Activated CD8-positive, alpha-beta T cell treated with anti-CD3 and anti-CD28 coated beads, Interleukin-2, amount 10 ng/mL, durations not matched to agents 7 days and 5 days (primary cell): Measurements from ENCODE around the gene SAXO2. TPM values are rescaled to one million over a fixed set of nuclear protein-coding genes. Genes with fewer than 3 reads are reported as not detected.
"Not testable (repeated sequence)": the region's sequence is repeated elsewhere in the genome, so short reads cannot be mapped to it uniquely, and the experiment has no call there.

Experiments
- ATAC-seq: fragments of 150-1000 bp; cut with Tn5 transposase; one replicate; pipeline ENCODE4 v1.10.0; 2021; ENCODE audit warnings: moderate library complexity
- CTCF ChIA-PET: fragments of 350-600 bp; sonication (Branson Sonifier 250); formaldehyde crosslinking; loops from one replicate; lab custom pipeline; 2021; ENCODE audit warnings: antibody characterized with exemption; lab: Charles Lee
- POLR2A ChIA-PET: fragments of 350-600 bp; sonication (Branson Sonifier 250); formaldehyde crosslinking; loops from one replicate; lab custom pipeline; 2021; ENCODE audit warnings: antibody characterized with exemption; lab: Charles Lee
- DNase-seq: peaks from one replicate; pipeline ENCODE4 v3.0.0-alpha.2; 2020
- H3K27ac Mint-ChIP-seq: one replicate; pipeline ENCODE4 v1.8.0; 2021; ENCODE audit warnings: mild to moderate bottlenecking, mixed read lengths
- H3K27me3 Mint-ChIP-seq: one replicate; pipeline ENCODE4 v1.8.0; 2021; ENCODE audit warnings: low read depth, mixed read lengths
- H3K36me3 Mint-ChIP-seq: one replicate; pipeline ENCODE4 v1.8.0; 2021; ENCODE audit warnings: low read depth, mixed read lengths
- H3K4me1 Mint-ChIP-seq: one replicate; pipeline ENCODE4 v1.8.0; 2021; ENCODE audit warnings: low read depth, mixed read lengths
- H3K4me3 Mint-ChIP-seq: one replicate; pipeline ENCODE4 v1.8.0; 2021; ENCODE audit warnings: mild to moderate bottlenecking, mixed read lengths
- H3K9me3 Mint-ChIP-seq: one replicate; pipeline ENCODE4 v1.8.0; 2022; ENCODE audit warnings: mixed read lengths; ENCODE audit not compliant: insufficient read depth
- total RNA-seq, 2 experiments: library from RNA; stranded (reverse); gene quantifications; one replicate each; pipeline ENCODE4 v1.2.3, GENCODE V29; 2021

The SAXO2 gene
- total RNA-seq, 2 experiments from 2014 or later: 1.6 to 2.0 TPM

GRCh38 chr15:82330921-82331320 is 68.3 kb downstream of the SAXO2 start:
- H3K4me3 Mint-ChIP-seq, POLR2A ChIA-PET, H3K9me3 Mint-ChIP-seq, ATAC-seq, H3K27me3 Mint-ChIP-seq, H3K27ac Mint-ChIP-seq, DNase-seq, H3K36me3 Mint-ChIP-seq, CTCF ChIA-PET: not testable (repeated sequence)
- H3K4me1 Mint-ChIP-seq: peaks cover 12% of the 10 kb centered on the region

- CTCF ChIA-PET, H3K36me3 Mint-ChIP-seq, POLR2A ChIA-PET, H3K9me3 Mint-ChIP-seq, H3K27me3 Mint-ChIP-seq, H3K4me3 Mint-ChIP-seq: not testable (repeated sequence)
- H3K27ac Mint-ChIP-seq: peak overlapping the region; percentile 81
- peaks cover 12% of the 10 kb centered on the region for H3K4me1 Mint-ChIP-seq
- peak; percentile 89 for ATAC-seq
- DNase-seq: peak; percentile 51
These were observed 69.1 kb downstream of the SAXO2 start for GRCh38 chr15:82331576-82332304.

GRCh38 chr15:82332711-82333602 is 70.3 kb downstream of the SAXO2 start:
- Mint-ChIP-seq H3K27ac (peak overlapping the region; percentile 81), H3K4me1 (peaks cover 12% of the 10 kb centered on the region)
- H3K27me3 Mint-ChIP-seq, CTCF ChIA-PET, H3K9me3 Mint-ChIP-seq, POLR2A ChIA-PET, ATAC-seq, H3K4me3 Mint-ChIP-seq, DNase-seq, H3K36me3 Mint-ChIP-seq: not testable (repeated sequence)

- H3K27ac Mint-ChIP-seq, ATAC-seq, H3K4me3 Mint-ChIP-seq, POLR2A ChIA-PET, H3K27me3 Mint-ChIP-seq, CTCF ChIA-PET, H3K9me3 Mint-ChIP-seq, H3K36me3 Mint-ChIP-seq, DNase-seq: not testable (repeated sequence)
- H3K4me1 Mint-ChIP-seq: peaks cover 12% of the 10 kb centered on the region
These were observed 71.3 kb downstream of the SAXO2 start for GRCh38 chr15:82333603-82334553.

Other genes with a start within 250 kb of the SAXO2 start
- under 1 TPM; 0.63 TPM for gene MEX3B, start 216.8 kb upstream of the SAXO2 start, total RNA-seq
- 10 to 100 TPM; 25.9 to 29.0 TPM for gene EFL1, start 84 bp upstream of the SAXO2 start, total RNA-seq
- under 1 TPM; 0.83 to 0.84 TPM for gene GOLGA6L10, start 86.7 kb downstream of the SAXO2 start, total RNA-seq
- gene GOLGA6L9, start 167.0 kb downstream of the SAXO2 start, total RNA-seq: 1 to 10 TPM; 2.1 to 2.3 TPM